GM12874 (cell line): Measurements from ENCODE around the gene EPB41L4B.

Source experiments
- CTCF ChIP-seq: IDR thresholded peaks from 2 replicates; pipeline ENCODE4 v1.5.1; 2011; ENCODE audit warnings: low read depth, mild to moderate bottlenecking, control low read depth, low read length, moderate library complexity; ENCODE audit not compliant: insufficient read depth

EPB41L4B gene

GRCh38 chr9:109166171-109166770 lies 154.6 kb downstream of the EPB41L4B start:
- no peak for TF ChIP-seq CTCF

- no peak for TF ChIP-seq CTCF
Observed at GRCh38 chr9:109164042-109164441, 156.8 kb downstream of the EPB41L4B start.

GRCh38 chr9:109163194-109163593 lies 157.7 kb downstream of the EPB41L4B start:
- TF ChIP-seq CTCF, result no peak

GRCh38 chr9:109162677-109163076 lies 158.2 kb downstream of the EPB41L4B start:
- no peak for TF ChIP-seq CTCF

- no peak for TF ChIP-seq CTCF
Observed at GRCh38 chr9:109161471-109161870, 159.4 kb downstream of the EPB41L4B start.

GRCh38 chr9:109159583-109159982 lies 161.3 kb downstream of the EPB41L4B start:
- TF ChIP-seq CTCF, result no peak

GRCh38 chr9:109158651-109159050 lies 162.2 kb downstream of the EPB41L4B start:
- TF ChIP-seq CTCF, result no peak

GRCh38 chr9:109156708-109157107 lies 164.2 kb downstream of the EPB41L4B start:
- TF ChIP-seq CTCF, result no peak
